NCI-H1092 treated with DMSO at 0.1 percent for 48 hours (cell line): ENCODE measurements around the gene IARS2.
A peak's percentile ranks its signal among the peaks of the same experiment; 100 is the strongest.
"Not testable (repeated sequence)": the region's sequence is repeated elsewhere in the genome, so short reads cannot be mapped to it uniquely, and the experiment has no call there.

Experiments
- DNase-seq: peaks from one replicate; lab custom pipeline; 2025; lab: John Stamatoyannopoulos, UW

IARS2 gene

DNA sequence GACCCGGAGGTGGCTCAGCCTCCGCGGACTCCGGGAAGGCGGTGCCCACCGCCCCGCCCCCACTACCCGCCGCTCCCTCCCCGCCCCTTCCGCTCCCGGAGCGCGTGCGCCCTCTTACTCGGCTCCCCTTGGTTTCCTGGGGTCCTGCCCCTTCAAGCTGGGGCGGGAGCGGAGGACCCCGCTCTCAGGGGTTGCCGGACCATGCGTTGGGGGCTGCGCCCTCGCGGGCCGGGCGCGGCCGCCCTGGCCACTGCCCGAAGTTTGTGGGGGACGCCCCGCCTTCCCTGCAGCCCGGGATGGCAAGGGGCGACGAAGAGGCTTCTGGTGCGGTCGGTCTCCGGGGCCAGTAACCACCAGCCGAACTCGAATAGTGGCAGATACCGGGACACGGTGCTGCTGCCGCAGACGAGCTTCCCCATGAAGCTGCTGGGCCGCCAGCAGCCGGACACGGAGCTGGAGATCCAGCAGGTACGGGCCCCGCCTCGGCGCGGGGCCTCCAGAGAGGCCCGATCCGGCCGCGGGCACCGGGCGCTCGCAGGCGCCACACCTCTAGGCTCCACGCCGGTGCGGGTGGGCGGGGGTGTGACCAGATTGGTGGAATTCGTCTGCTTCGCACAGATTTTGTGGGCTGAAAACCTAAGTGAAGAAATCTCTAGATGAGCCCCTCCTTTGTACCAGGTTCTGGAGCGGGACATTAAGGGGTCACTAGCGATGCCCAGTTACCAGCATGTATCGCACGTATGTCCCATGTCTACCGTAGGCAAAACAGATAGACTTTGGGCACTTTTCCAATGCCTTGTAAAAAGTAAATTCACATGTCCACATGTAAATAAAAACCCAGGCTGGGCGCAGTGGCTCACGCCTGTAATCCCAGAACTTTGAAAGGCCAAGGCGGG, at the start of gene IARS2:
IARS2 (plus strand) TSS at position 117 of the 896 bp plus-strand sequence; CDS start at position 202, 85 bp downstream.
- peak; percentile 90 for DNase-seq

DNA sequence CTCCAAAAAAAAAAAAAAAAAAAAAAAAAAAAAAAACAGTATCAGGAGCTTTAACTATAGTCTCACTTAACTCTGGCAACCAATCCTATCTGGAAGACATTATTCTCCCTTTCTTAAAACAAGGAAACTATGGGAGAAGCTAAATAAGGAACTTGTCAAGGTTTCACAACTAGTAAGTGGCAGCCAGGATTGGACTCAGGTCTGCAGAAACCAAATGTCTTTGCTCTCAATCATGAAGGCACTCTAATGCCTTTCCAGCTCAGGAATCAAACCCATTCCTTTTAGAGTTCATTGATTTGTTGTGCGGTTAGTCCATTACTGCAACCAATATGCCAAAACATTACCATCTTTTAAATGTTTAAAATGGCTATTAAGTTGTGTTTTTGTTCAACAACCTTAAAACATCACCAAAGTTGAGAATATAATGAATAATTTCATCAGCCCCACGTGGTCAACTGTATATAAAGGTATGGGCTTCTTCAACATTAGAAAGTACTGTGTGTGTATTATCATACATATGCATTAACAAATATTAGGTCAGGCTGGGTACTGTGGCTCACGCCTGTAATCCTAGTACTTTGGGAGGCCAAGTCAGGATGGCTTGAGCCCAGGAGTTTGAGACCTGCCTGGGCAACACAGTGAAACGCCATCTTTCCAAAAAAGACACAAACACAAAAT, 49.1 kb upstream of the IARS2 start:
- no peak for DNase-seq

DNA sequence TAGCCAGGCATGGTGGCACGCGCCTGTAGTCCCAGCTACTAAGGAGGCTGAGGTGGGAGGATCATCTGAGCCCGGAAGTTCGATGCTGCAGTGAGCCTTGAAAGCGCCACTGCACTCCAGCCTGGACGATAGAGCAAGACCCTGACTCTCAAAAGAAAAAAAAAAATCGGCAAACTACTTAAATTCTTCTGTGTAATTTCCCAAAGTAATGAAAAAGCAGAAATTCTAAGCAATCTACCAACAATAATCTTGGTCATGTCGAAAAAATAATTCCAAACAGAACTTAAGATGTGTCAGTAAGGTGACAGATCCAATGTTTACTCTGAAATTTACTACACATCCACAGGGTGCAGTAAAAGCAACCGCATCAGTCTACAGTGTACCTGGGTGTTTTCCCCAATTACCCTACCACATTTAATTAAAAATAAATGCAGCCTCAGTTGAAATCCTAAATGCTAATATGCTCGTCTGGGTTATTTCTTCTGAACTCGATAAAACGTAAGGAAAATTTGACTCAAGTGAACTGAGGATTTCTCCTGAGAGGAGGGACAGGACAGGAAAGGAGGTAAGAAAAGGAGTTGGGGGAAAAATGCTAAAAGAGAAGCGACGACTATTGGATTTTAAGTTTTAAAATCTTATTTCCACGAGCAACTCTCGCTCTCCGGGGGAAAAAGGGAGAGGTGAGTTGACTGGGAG, 48.4 kb upstream of the IARS2 start:
- no peak for DNase-seq

DNA sequence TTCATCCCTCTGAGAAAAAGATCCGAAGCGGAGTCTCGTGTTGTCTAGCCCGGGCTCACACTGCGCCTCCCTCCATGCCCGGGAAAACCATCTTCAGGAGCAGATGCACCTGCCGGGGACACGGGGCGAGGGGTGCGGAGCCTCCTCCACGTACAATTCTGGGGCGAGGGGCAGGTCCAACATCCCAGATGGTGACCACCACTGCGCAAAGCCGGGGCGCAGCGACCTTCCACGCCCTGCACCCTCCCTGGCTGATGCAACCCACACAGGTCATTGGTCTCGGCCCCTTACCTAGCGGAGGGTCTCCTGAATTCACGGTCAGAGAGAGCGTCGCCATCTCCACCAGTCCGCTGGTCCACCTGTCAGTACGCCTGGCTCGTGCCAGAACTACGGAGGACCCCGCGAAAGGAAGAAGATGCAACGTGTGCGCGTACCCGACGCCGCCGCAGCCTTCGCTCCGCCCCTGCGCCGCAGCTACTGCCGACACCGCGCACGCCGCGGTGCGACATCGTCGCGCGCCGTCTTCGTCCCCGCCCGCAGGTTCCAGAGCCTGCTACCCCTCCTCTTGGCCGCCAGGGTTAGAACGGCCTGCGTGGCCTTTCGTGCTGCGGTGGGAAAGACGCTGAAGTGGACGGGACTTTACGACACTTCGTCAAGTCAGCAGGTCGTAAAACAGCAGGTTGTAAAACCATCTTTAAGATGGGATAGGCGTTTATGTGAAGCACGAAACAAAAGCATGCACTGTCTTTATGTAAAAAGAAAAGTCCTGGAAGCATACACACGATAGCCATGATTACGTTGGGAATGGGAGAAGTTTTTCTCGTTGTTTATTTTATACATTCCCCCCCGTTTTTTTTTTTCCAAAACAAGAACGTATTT, 47.6 kb upstream of the IARS2 start, which contains the start of gene EPRS1:
EPRS1 (minus strand) TSS at position 454 of the 879 bp plus-strand sequence; CDS start at position 337, 117 bp downstream.
- DNase-seq = peak; percentile 98

DNA sequence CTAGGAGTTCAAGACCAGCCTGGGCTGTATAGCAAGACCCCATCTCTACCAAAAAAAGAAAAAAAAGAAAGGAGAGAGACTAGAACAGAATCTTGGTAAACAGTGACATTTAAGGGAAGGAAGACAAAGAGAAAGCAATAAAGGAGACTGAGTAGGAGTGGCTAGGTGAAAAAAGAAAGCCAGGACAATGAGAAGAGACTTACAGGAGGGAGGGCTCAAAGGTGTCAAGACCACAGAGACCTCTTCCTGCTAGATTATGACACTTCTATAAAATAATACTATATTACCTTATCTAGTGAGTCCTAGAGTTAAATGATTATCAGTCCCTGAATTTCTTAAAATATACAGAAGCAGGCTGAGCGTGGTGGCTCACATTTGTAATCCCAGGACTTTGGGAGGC, 37.6 kb upstream of the IARS2 start:
- no peak for DNase-seq

DNA sequence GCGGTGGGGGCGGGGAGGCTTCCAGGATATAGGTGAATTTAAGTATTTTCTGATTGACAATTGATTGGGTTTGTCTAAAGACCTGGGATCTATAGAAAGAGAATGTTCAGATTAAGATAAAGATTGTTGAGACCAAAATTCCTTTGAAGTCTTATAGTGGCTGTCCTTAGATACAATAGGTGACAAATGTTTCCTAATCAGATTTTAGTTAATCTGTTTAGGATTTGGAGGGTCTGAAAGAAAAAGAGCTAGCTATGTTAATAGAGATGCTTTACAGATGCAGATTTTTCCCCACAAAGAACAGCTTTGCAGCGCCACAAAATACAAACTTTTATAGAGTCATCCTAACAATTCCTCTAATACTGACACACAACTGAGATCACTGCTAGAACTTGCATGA, 33.1 kb upstream of the IARS2 start:
- no peak for DNase-seq

DNA sequence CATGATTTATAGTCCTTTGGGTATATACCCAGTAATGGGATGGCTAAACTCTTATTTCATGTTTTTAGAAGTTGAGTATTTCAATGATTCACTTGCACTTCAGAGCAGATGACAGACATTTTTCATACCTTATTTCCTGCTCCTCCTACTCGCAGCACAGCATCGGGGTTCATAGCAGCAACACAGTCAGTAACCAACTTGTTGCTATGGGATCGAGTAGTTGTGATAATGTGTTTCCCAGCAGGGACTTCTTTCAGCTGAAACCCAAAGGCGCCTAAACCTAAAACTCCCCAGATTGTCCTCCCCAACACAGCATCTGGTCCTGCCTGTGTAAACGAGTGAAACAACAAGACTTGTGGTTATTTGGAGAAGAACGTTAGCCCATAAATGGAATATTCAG, 31.3 kb upstream of the IARS2 start:
- DNase-seq = no peak

DNA sequence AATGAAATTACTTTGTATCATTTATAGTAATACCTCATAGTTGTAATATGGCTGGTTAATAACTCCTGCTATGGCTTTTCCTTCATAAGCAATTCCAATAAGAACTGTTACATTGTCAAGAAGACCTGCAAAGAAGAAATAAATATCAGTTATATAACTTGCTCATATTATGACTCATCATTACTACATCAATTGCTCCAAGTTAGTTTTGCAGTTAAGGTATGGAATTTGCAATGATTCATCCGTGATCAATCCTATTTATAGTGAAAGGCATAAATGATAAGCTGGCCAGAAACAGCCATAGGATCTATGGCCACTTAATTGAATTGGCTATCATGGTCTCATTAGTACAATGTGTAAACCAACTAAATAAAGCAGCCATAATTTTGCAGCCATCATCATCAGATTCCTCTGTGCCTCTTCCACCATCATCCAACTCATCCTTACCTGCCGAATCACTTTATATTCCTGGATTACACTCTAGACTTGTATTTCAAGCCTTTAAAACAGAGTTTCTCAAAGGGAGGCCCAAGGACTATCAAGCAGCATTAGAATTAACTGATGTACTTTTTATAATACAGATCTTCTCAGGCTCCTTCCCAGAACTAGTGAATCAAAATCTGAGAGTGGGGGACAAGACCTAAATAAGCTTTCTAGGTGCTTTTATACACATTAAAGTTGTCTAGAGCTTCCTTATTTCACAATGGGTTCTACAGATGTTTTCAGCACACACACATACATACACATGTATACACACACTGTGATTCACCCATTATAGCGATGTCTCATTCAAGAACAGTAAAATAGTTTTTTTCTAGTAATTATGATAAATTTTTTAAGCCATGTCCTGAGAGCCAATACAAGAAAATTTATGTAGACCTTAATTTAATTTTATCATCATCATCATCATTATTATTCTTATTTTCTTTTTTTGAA, 26.4 kb upstream of the IARS2 start:
- no peak for DNase-seq

DNA sequence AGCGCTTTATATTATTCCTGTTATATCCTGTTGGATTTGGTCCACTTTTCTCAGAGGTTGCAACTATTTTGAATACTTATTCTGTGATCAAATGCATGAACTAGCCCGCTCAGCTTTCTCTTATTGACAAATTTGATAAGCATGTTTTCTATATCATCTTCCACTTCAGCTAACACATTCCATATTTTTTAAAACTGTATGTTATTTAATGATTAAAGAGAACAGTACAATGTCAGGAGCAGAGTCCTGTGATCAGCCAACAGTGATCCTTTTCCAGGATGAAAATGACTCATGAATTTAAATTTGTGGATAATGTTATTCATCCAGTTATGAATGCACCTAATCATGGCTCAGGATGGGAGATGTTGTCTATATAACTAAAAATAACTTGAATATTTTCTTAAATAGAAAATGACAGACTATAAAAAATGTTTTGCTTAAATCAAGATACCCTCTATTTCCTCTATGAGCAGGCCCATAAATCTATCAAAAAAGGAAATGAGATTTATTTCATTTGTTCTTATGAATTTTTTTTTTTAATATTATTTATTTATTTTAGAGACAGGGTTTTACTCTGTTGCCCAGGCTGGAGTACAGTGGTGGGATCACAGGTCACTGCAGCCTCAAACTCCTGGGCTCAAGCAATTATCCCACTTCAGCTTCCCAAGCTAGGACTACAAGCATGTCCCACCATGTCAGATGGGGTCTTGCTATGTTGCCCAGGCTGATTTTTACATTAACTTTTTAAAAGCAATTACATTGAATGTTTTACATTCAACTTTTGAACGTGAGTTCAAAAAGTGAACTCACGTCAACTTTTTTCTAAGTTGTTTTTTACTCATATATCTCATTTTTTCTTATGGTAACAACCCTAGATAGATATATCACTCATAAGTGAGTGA, 16.8 kb upstream of the IARS2 start:
- no peak for DNase-seq

DNA sequence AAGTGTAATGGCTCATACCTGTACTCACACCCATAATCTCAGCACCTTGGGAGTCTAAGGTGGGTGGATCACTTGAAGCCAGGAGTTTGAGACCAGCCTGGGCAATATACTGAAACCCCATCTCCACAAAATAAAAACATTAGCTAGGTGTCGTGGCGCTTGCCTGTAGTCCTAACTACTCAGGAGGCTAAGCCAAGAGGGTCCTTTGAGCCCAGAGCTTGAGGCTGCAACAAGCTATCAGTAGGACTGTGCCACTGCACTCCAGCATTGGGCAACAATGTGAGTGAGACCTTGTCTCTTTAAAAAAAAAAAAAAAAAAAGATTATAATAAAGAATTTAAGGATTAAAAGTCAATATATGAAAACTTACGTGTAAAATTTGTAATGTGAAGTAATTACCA, 16.0 kb upstream of the IARS2 start:
- no peak for DNase-seq

DNA sequence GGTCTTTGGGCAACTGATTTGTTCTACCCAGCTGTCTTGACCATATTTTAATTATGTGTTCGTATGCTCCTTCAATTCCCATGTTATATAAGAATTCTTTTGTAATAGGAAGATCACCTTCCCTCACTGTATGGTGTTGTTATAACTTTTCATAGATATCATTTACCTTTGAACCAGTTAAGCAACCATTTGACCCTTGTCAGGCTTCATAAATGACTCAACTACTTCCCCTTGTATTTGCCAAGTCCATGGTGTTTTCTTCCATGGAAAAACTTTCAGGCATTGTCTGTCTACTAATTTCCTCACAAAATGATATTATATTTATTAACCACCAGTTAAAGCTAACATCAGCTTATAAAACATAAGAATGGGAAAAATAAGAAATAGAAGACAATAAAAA, 9.5 kb upstream of the IARS2 start:
- no peak for DNase-seq

DNA sequence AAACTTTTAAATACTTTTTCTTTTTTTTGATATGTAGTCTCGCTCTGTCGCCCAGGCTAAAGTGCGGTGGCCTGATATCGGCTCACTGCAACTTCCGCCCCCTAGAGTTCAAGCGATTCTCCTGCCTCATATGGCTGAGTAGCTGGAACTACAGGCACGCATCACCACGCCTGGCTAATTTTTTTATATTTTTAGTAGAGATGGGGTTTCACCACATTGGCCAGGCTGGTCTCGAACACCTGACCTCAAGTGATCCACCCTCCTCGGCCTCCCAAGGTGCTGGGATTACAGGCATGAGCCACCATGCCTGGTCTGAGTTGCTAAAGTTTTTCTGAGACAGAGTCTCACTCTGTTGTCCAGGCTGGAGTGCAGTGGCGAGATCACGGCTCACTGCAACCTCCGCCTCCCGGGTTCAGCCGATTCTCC, 7.7 kb upstream of the IARS2 start:
- DNase-seq = not testable (repeated sequence)

DNA sequence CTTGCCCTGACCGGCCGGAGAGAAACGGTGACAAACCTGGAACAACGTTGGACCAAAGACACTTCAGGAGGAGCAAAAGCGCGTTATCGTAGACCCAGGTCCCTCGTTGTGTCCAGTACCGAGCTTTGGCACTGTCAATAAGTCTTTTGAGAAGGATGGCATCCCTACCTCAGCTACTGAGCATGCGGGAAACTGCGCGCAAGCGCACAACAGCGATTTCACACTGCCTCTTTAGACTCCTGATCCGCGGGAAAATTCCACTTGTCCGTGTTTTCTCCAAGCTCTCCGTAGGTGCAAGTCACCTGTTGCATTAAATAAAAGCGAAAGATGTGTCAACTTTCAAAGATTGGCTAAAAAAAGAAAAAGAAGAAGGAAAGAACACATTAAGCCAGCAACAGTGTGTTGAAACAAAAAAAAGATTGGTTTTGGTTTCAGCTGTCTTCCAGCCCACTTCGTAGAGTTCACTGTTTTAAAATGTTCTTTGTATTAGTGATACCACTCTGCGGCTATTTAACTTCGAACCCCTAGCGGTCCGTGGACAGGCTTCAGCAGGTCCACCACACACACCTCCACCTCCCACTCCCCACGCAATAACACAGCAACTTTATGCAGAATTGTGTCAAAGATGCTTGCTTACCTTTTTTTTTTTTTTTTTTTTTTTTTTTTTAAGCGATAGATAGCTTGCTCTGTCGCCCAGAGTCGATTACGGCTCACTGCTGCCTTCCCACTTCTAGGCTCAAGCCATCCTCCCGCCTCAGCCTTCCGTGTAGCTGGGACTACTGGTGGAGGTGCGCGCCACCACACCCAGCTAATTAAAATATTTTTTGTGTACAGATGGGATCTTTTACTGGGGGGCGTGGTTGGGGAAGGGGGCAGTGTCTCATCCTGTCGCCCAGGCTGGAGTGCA, 4.0 kb upstream of the IARS2 start, which contains the start of gene BPNT1:
BPNT1 (minus strand) TSS at position 139 of the 907 bp plus-strand sequence. CDS start 9,942 bp downstream, outside the sequence.
- DNase-seq = peak; percentile 99

DNA sequence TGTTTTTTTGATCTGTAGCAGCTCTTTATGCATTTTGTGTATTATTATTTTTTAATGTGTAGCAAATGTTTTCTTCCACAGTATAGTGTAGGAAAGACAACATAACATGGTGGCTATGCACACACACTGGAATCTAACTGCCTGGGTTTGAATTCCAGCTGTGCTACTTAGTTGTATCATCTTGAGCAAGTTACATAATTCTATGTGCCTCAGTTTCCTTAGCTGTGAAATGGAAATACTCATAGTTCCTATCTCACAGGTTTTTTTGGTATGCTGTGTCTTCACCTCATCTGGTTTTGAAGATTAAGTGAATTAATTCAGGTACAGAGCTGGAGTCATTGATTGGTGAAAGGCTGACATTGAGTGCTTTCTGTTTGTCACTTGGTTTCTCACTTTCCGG, 1.2 kb upstream of the IARS2 start:
- DNase-seq = no peak

DNA sequence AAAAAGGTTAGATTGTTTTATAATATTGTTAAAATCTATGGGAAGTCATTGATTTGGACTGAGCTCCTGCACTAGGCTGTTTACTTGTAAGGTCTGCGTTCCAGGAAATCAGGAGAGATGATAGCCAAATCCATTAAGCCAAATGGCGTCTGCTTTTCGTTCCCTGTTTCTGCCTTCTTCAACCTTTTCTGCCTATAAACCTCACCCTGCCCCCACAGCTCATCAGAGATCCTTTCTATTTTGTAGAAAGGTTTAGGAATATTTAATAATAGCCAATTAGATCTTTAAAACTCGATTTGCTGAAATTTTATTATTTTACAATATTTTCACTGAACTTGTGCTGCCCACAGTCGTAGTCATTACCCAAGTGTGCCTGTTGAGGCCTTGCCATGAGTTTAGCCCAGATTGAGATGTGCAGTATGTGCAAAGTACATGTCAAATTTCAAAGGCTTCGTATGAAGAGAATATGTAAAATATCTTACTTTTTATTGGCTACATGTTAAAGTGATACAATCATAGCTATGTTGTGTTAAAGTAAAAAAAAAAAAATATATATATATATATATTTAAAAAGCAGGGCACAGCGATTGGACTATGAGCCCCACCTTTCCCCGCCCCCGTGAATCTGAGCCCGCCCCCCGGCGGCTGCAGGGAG, 444 bp upstream of the IARS2 start:
- no peak for DNase-seq

DNA sequence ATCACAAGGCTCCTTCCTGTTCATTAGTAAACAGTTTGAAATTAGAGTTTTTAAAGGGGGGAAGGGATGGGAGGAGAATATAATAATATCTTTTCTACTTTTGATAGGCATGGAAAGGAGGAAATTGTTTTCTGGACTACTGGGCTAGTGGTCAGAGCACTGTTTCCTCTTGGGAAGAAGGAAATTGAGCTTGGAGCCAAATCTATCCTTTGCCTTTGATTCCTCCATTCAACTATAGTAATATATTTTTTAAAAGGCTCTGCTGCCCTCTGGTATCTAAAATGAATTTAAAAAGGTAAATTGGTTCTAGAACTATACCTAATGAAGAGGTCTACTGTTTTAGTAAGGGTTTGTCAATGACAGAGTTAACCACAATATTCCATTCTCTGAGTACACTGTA, 5.9 kb downstream of the IARS2 start:
- DNase-seq = no peak

DNA sequence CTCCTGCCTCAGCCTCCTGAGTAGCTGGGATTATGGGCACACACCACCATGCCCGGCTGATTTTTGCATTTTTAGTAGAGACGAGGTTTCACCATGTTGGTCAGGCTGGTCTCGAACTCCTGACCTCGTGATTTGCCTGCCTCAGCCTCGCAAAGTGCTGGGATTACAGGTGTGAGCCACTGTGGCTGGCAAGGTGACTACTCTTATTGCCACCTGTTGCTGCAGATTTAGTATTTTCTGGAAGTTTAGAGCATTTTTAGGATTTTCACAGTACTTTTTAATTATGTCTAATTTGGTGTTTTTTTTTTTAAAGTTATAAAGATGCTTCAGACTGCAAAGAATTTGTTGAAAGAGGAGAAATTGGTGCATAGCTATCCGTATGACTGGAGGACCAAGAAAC, 16.5 kb downstream of the IARS2 start:
- DNase-seq = not testable (repeated sequence)

DNA sequence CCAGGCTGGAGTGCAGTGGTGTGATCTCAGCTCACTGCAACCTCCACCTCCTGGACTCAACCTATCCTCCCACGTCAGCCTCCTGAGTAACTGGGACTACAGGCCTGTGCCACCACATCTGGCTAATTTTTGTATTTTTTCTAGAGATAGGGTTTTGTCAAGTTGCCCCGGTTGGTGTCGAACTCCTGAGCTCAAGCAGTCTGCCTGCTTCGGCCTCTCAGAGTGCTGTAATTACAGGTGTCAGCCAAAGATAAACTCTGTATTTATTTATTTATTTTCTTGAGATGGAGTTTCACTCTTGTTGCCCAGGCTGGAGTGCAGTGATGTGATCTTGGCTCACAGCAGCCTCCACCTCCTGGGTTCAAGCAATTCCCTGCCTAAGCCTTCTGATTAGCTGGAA, 18.7 kb downstream of the IARS2 start:
- not testable (repeated sequence) for DNase-seq
